ENCODE measurements around the gene ACYP1. TPM values are rescaled to one million over a fixed set of nuclear protein-coding genes. Genes with fewer than 3 reads are reported as not detected.

Gene ACYP1
- total RNA-seq, 4 donors from 2014 or later: 11.8 to 30.6 (median 21.4) TPM

GRCh38 chr14:75083271-75083670 is 19.4 kb upstream of the ACYP1 start:
- DNase-seq: no peak
- Histone ChIP-seq H3K36me3 (no peaks in the 10 kb centered on the region), H3K9me3 (no peaks in the 10 kb centered on the region), H3K27ac (no peak overlapping the region), H3K4me3 (no peak overlapping the region), H3K27me3 (no peaks in the 10 kb centered on the region), H3K4me1 (no peaks in the 10 kb centered on the region)
- intact Hi-C loops (cut with DNase I; ENCODE audit: low total_unique reads): no loop called here
- TF ChIP-seq CTCF (IDR thresholded peaks at IDR 0.05): no peak

- Histone ChIP-seq H3K4me3 (no peak overlapping the region), H3K9me3 (no peaks in the 10 kb centered on the region), H3K27me3 (no peaks in the 10 kb centered on the region), H3K27ac (peak overlapping the region; percentile 16 to 30), H3K4me1 (no peaks in the 10 kb centered on the region), H3K36me3 (no peaks in the 10 kb centered on the region)
- DNase-seq: no peak
- no peak for TF ChIP-seq CTCF (IDR thresholded peaks at IDR 0.05)
- TF ChIP-seq POLR2A (IDR thresholded peaks at IDR 0.05): no peak
- intact Hi-C loops (cut with DNase I; ENCODE audit: low total_unique reads): no loop called here
These were observed 17.9 kb upstream of the ACYP1 start for GRCh38 chr14:75081660-75082229.

- Histone ChIP-seq H3K4me3 (no peak overlapping the region), H3K27me3 (no peaks in the 10 kb centered on the region), H3K9me3 (no peaks in the 10 kb centered on the region), H3K36me3 (no peaks in the 10 kb centered on the region), H3K27ac (no peak overlapping the region), H3K4me1 (no peaks in the 10 kb centered on the region)
- intact Hi-C loops (cut with DNase I; ENCODE audit: low total_unique reads): no loop called here
- DNase-seq: no peak
- TF ChIP-seq POLR2A (IDR thresholded peaks at IDR 0.05) (no peak), CTCF (IDR thresholded peaks at IDR 0.05) (no peak)
These were observed 15.7 kb upstream of the ACYP1 start for GRCh38 chr14:75079521-75079920.

- intact Hi-C loops (cut with DNase I; ENCODE audit: low total_unique reads): no loop called here
- H3K27me3 ChIP-seq: no peaks in the 10 kb centered on the region
- no peaks in the 10 kb centered on the region for H3K9me3 ChIP-seq
- no peaks in the 10 kb centered on the region for H3K36me3 ChIP-seq
- no peaks in the 10 kb centered on the region for H3K4me1 ChIP-seq
- no peak for DNase-seq
- TF ChIP-seq POLR2A (IDR thresholded peaks at IDR 0.05) (no peak), CTCF (IDR thresholded peaks at IDR 0.05) (no peak)
- no peak overlapping the region for H3K27ac ChIP-seq
- no peak overlapping the region for H3K4me3 ChIP-seq
These were observed 14.0 kb upstream of the ACYP1 start for GRCh38 chr14:75077794-75078193.

GRCh38 chr14:75070383-75070782 is 6.6 kb upstream of the ACYP1 start:
- H3K4me1 ChIP-seq: no peaks in the 10 kb centered on the region
- no peaks in the 10 kb centered on the region for H3K9me3 ChIP-seq
- no peak overlapping the region for H3K4me3 ChIP-seq
- peak; percentile 63 to 84 for DNase-seq
- no peaks in the 10 kb centered on the region for H3K36me3 ChIP-seq
- no peak for TF ChIP-seq POLR2A (IDR thresholded peaks at IDR 0.05)
- TF ChIP-seq CTCF (IDR thresholded peaks at IDR 0.05): no peak
- H3K27me3 ChIP-seq: no peaks in the 10 kb centered on the region
- peak overlapping the region; percentile 86 for H3K27ac ChIP-seq
- intact Hi-C loops (cut with DNase I; ENCODE audit: low total_unique reads): no loop called here

All from uterus (tissue), 4 donors.